Liver (tissue), 3 donors: ENCODE data around the gene KIF6.

Experiments used
- ATF3 ChIP-seq: IDR thresholded peaks from 2 replicates; pipeline ENCODE4 v1.6.1; 2016; ENCODE audit warnings: antibody characterized with exemption
- CTCF ChIP-seq: fragments of 150-350 bp; IDR thresholded peaks from 2 replicates; pipeline ENCODE4 v1.5.1; 2017; ENCODE audit warnings: improper control_type of control experiment, low read depth, low read length; ENCODE audit not compliant: missing input control
- EGR1 ChIP-seq, 2 donors: IDR thresholded peaks; 2 replicates each; pipeline ENCODE4 v1.6.1; 2016 to 2018; ENCODE audit warnings: antibody characterized with exemption in 2 of 2, low read depth in 2 of 2
- FOXA1 ChIP-seq: IDR thresholded peaks from 2 replicates; pipeline ENCODE4 v1.6.1; 2016; ENCODE audit warnings: antibody characterized with exemption
- FOXA2 ChIP-seq: IDR thresholded peaks from 2 replicates; pipeline ENCODE4 v1.6.1; 2016; ENCODE audit warnings: antibody characterized with exemption
- JUND ChIP-seq, 2 donors: IDR thresholded peaks; 2 replicates each; pipeline ENCODE4 v1.6.1; 2016; ENCODE audit warnings: antibody characterized with exemption in 2 of 2
- MAX ChIP-seq: IDR thresholded peaks from 2 replicates; pipeline ENCODE4 v1.6.1; 2016; ENCODE audit warnings: antibody characterized with exemption
- NR2F2 ChIP-seq: IDR thresholded peaks from 2 replicates; pipeline ENCODE4 v1.6.1; 2016; ENCODE audit warnings: antibody characterized with exemption
- RAD21 ChIP-seq, 2 donors: IDR thresholded peaks; 2 replicates each; pipeline ENCODE4 v1.6.1; 2016; ENCODE audit warnings: antibody characterized with exemption in 2 of 2, mild to moderate bottlenecking in 2 of 2
- REST ChIP-seq: IDR thresholded peaks from 2 replicates; pipeline ENCODE4 v1.6.1; 2016; ENCODE audit warnings: antibody characterized with exemption, mild to moderate bottlenecking
- SP1 ChIP-seq: IDR thresholded peaks from 2 replicates; pipeline ENCODE4 v1.6.1; 2018; ENCODE audit warnings: antibody characterized with exemption, mild to moderate bottlenecking
- TAF1 ChIP-seq: conservative IDR thresholded peaks from 2 replicates; pipeline ENCODE4 v1.6.1; 2016; ENCODE audit warnings: antibody characterized with exemption, mild to moderate bottlenecking
- YY1 ChIP-seq: IDR thresholded peaks from 2 replicates; pipeline ENCODE4 v1.6.1; 2016; ENCODE audit warnings: antibody characterized with exemption, mild to moderate bottlenecking
- ZBTB33 ChIP-seq: IDR thresholded peaks from 2 replicates; pipeline ENCODE4 v1.6.1; 2016; ENCODE audit warnings: antibody characterized with exemption
- donor health status: healthy.
- donor health status: healthy.

- TF ChIP-seq ATF3: no peak
- no peak for TF ChIP-seq CTCF
- TF ChIP-seq RAD21 (IDR thresholded peaks at IDR 0.05): no peak
- no peak for TF ChIP-seq REST
- TF ChIP-seq FOXA2: no peak
- no peak for TF ChIP-seq YY1
- TF ChIP-seq TAF1: no peak
- no peak for TF ChIP-seq SP1
- TF ChIP-seq EGR1 (IDR thresholded peaks at IDR 0.05; ENCODE audit: low read depth in 2 of 2): no peak
- no peak for TF ChIP-seq MAX
- no peak for TF ChIP-seq FOXA1
- TF ChIP-seq NR2F2: no peak
- TF ChIP-seq ZBTB33: no peak
- TF ChIP-seq JUND (IDR thresholded peaks at IDR 0.05): no peak
Observed at GRCh38 chr6:39378175-39378959, 346.8 kb downstream of the KIF6 start.
